Suprapubic skin (tissue), 4 donors: ENCODE data around the gene PDGFB. TPM values are rescaled to one million over a fixed set of nuclear protein-coding genes. Genes with fewer than 3 reads are reported as not detected.

Experiments
- DNase-seq, 2 donors: peaks; one replicate each; pipeline ENCODE4 v3.0.0-alpha.2; 2019; ENCODE audit warnings: low spot score in 2 of 2
- H3K27ac ChIP-seq: fragments of 200-600 bp; sonication (generic); one replicate; pipeline ENCODE4 v1.5.1; 2019
- H3K27me3 ChIP-seq: fragments of 200-600 bp; sonication (generic); one replicate; pipeline ENCODE4 v1.5.1; 2019
- H3K36me3 ChIP-seq: fragments of 200-600 bp; sonication (generic); one replicate; pipeline ENCODE4 v1.5.1; 2019
- H3K4me1 ChIP-seq: fragments of 200-600 bp; sonication (generic); one replicate; pipeline ENCODE4 v1.5.1; 2019
- H3K4me3 ChIP-seq: fragments of 200-600 bp; sonication (generic); one replicate; pipeline ENCODE4 v1.5.1; 2019; ENCODE audit warnings: mild to moderate bottlenecking
- H3K9me3 ChIP-seq: fragments of 200-600 bp; sonication (generic); one replicate; pipeline ENCODE4 v1.5.1; 2019
- EP300 ChIP-seq: sonication (generic); formaldehyde crosslinking; IDR thresholded peaks from one replicate; pipeline ENCODE4 v1.6.1; 2017; ENCODE audit warnings: antibody characterized with exemption
- POLR2A ChIP-seq, 2 donors: fragments of 450-650 bp; IDR thresholded peaks; one replicate each; pipeline ENCODE4 v1.6.1; 2017; ENCODE audit warnings: antibody characterized with exemption in 2 of 2, mild to moderate bottlenecking in 2 of 2, moderate library complexity in 2 of 2
- POLR2AphosphoS5 ChIP-seq, 3 donors: sonication (generic); formaldehyde crosslinking; IDR thresholded peaks; one replicate each; pipeline ENCODE4 v1.6.1; 2017; ENCODE audit warnings: antibody characterized with exemption in 3 of 3
- WGBS: methylation state at CpG from one replicate; pipeline ENCODE4 v1.1.5; 2018; 5-methylcytosine and 5-hydroxymethylcytosine counted together
- total RNA-seq, 4 donors: library from RNA; depleted of rRNA; stranded (reverse); fragments of >200 nt; gene quantifications; one replicate each; pipeline ENCODE4 v1.1.0, GENCODE V29; 2016
- TF ChIP-seq, protein P1 (sequence below), 2 donors: fragments of 200-600 bp in 1 of 2; fragments of 450-650 bp in 1 of 2; sonication (generic) in 1 of 2; IDR thresholded peaks; one replicate each; pipeline ENCODE4 v1.5.1; 2016 to 2019; ENCODE audit warnings: antibody characterized with exemption in 2 of 2, mild to moderate bottlenecking in 1 of 2, moderate library complexity in 1 of 2

PDGFB gene
- total RNA-seq, 4 donors from 2014 or later, result 10.5 to 20.6 (median 12.0) TPM

DNA sequence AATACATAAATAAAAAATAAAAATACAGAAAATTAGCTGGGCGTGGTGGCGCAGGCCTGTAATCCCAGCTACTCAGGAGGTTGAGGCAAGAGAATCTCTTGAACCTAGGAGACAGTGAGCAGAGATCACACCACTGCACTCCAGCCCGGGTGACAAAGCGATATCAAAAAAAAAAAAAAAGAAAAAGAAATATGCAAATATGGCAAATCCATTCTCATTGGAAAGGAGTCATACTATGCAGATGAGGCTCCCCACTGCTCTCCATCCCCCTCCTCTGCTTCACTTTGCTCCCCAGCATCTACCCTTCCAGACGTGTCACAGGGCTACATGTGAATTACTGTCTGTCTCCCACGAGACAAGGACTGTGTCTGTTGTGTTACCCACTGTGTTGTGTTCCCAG lies 36.3 kb upstream of the PDGFB start:
- H3K4me3 ChIP-seq, result no peak overlapping the region
- H3K27ac ChIP-seq, result no peak overlapping the region
- peaks cover 39% of the 10 kb centered on the region for H3K4me1 ChIP-seq
- H3K27me3 ChIP-seq, result no peaks in the 10 kb centered on the region
- TF ChIP-seq, protein P1, sequence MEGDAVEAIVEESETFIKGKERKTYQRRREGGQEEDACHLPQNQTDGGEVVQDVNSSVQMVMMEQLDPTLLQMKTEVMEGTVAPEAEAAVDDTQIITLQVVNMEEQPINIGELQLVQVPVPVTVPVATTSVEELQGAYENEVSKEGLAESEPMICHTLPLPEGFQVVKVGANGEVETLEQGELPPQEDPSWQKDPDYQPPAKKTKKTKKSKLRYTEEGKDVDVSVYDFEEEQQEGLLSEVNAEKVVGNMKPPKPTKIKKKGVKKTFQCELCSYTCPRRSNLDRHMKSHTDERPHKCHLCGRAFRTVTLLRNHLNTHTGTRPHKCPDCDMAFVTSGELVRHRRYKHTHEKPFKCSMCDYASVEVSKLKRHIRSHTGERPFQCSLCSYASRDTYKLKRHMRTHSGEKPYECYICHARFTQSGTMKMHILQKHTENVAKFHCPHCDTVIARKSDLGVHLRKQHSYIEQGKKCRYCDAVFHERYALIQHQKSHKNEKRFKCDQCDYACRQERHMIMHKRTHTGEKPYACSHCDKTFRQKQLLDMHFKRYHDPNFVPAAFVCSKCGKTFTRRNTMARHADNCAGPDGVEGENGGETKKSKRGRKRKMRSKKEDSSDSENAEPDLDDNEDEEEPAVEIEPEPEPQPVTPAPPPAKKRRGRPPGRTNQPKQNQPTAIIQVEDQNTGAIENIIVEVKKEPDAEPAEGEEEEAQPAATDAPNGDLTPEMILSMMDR (IDR thresholded peaks at IDR 0.05), result no peak
- no peak for TF ChIP-seq POLR2AphosphoS5 (IDR thresholded peaks at IDR 0.05)
- no peak for TF ChIP-seq EP300
- TF ChIP-seq POLR2A (IDR thresholded peaks at IDR 0.05), result no peak
- H3K36me3 ChIP-seq, result no peaks in the 10 kb centered on the region
- no peaks in the 10 kb centered on the region for H3K9me3 ChIP-seq
- 88% methylated on average over 6 of the region's 6 CpGs for whole genome bisulfite sequencing
- no peak for DNase-seq

DNA sequence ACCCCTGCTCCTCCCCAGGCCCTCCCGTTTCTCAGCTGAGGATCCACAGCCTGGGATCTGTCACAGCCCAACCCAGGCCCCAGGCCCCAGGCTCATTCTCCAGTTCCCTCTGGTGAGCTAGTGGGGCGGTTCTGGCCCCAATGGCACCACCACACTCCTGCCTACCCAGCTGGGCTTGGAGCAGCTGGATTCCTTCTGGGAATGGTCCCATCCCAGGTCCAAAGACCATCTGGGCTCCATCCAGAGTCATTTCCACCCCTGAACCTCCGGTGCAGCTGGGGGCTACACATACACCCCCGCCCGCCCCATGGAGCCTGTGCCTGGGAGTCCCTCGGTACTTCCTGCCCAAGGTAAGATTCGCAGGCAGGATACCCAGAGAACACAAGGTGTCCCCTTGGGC lies 35.5 kb upstream of the PDGFB start:
- 95% methylated on average over 4 of the region's 7 CpGs for WGBS
- Histone ChIP-seq H3K27me3 (no peaks in the 10 kb centered on the region), H3K36me3 (no peaks in the 10 kb centered on the region), H3K4me3 (no peak overlapping the region), H3K4me1 (peaks cover 39% of the 10 kb centered on the region), H3K9me3 (no peaks in the 10 kb centered on the region), H3K27ac (no peak overlapping the region)
- no peak for DNase-seq
- TF ChIP-seq POLR2A (IDR thresholded peaks at IDR 0.05), result no peak
- TF ChIP-seq, protein P1 (IDR thresholded peaks at IDR 0.05), result no peak

DNA sequence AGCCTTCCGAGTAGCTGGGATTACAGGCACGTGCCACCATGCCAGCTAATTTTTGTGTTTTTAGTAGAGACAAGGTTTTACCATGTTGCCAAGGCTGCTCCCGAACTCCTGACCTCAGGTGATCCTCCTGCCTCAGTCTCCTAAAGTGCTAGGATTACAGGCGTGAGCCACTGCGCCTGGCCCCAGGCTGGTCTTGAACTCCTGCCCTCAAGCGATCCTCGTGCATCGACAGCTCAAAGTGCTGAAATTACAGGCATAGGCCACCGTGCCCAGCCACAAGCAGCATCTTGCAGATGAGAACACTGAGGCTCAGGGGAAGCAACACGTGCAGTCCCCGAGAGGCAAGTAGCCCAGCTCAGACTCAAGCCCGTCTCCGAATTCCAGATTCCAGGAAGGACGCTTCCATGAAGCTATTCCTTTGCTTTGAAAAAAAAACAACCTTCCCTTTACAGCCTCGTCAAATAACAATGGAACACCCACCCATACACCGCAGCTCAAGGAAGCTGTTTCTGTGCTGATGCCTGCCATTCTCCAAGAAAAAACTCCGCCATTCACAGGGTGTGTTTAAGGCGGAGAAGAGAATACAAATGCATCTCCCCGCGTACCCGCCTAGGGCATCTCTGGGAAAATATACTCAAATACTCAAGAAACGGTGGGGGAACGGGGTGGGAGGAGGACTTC lies 34.5 kb upstream of the PDGFB start:
- H3K27me3 ChIP-seq, result no peaks in the 10 kb centered on the region
- WGBS, result 64% methylated on average over 21 of the region's 23 CpGs
- no peak overlapping the region for H3K27ac ChIP-seq
- no peak for TF ChIP-seq EP300
- no peak for TF ChIP-seq POLR2AphosphoS5 (IDR thresholded peaks at IDR 0.05)
- TF ChIP-seq, protein P1 (IDR thresholded peaks at IDR 0.05), result no peak
- TF ChIP-seq POLR2A (IDR thresholded peaks at IDR 0.05), result no peak
- no peak for DNase-seq
- no peaks in the 10 kb centered on the region for H3K9me3 ChIP-seq
- peaks cover 34% of the 10 kb centered on the region for H3K4me1 ChIP-seq
- no peaks in the 10 kb centered on the region for H3K36me3 ChIP-seq
- no peak overlapping the region for H3K4me3 ChIP-seq

DNA sequence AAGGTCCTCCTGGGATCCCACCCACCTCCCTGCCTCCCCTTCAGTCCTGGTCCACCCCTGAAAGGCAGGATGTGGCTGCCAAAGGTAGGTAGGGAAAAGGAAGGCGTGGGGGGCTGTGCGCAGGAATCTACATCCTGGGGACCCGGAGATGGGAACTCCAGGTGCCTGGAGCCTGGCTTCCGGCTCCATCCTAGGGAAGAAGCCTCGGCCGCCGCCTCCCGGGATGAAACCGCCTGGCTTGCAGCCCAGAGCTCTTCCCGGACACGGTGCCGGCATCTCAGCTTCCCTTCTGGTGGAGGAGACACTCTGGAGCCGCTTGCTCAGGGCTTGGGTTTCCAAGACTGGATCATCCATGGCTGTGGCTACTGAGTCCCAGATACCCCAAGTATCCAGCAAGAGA lies 33.3 kb upstream of the PDGFB start:
- Histone ChIP-seq H3K4me3 (no peak overlapping the region), H3K4me1 (peaks cover 21% of the 10 kb centered on the region), H3K27ac (no peak overlapping the region), H3K36me3 (no peaks in the 10 kb centered on the region), H3K27me3 (no peaks in the 10 kb centered on the region), H3K9me3 (no peaks in the 10 kb centered on the region)
- 100% methylated on average over 1 of the region's 13 CpGs for WGBS
- DNase-seq, result no peak
- TF ChIP-seq POLR2A (IDR thresholded peaks at IDR 0.05) (no peak), EP300 (no peak), POLR2AphosphoS5 (IDR thresholded peaks at IDR 0.05) (no peak)
- TF ChIP-seq, protein P1 (IDR thresholded peaks at IDR 0.05), result no peak

- Histone ChIP-seq H3K36me3 (no peaks in the 10 kb centered on the region), H3K9me3 (no peaks in the 10 kb centered on the region), H3K27ac (no peak overlapping the region), H3K4me1 (peaks cover 13% of the 10 kb centered on the region), H3K4me3 (no peak overlapping the region), H3K27me3 (no peaks in the 10 kb centered on the region)
- TF ChIP-seq POLR2A (IDR thresholded peaks at IDR 0.05) (no peak), POLR2AphosphoS5 (IDR thresholded peaks at IDR 0.05) (no peak), EP300 (no peak)
- TF ChIP-seq, protein P1 (IDR thresholded peaks at IDR 0.05), result no peak
- no peak for DNase-seq
- 74% methylated on average over 6 of the region's 6 CpGs for WGBS
These were observed 32.4 kb upstream of the PDGFB start for GRCh38 chr22:39277142-39277607.
